Neural cell (in vitro differentiated cells): Measurements from ENCODE around the gene LMNA. TPM values are rescaled to one million over a fixed set of nuclear protein-coding genes. Genes with fewer than 3 reads are reported as not detected.

ENCODE experiments used
- H2AFZ ChIP-seq: fragments of 200-600, 300-800 bp; sonication (generic), shearing (Covaris generic); 2 replicates; pipeline ENCODE4 v1.6.0; 2014; ENCODE audit warnings: low read depth, mild to moderate bottlenecking, antibody characterized with exemption, low read length, moderate library complexity
- H3F3A ChIP-seq: fragments of 200-600 bp; shearing (Covaris generic); 2 replicates; pipeline ENCODE4 v1.6.1; 2016; ENCODE audit warnings: mild to moderate bottlenecking, moderate library complexity, mixed read lengths, antibody characterized with exemption, low read length; ENCODE audit not compliant: insufficient read depth, poor library complexity, severe bottlenecking
- H3K27ac ChIP-seq: fragments of 200-600, 300-800 bp; sonication (generic), shearing (Covaris generic); 2 replicates; pipeline ENCODE4 v1.5.1; 2014; ENCODE audit warnings: mild to moderate bottlenecking, low read length, moderate library complexity
- H3K27me3 ChIP-seq: fragments of 300-800, 200-600 bp; sonication (generic), shearing (Covaris generic); 2 replicates; pipeline ENCODE4 v1.6.0; 2014; ENCODE audit warnings: mild to moderate bottlenecking, low read depth, low read length, moderate library complexity; ENCODE audit not compliant: insufficient read depth
- H3K36me3 ChIP-seq: fragments of 300-800, 200-600 bp; sonication (generic), shearing (Covaris generic); 2 replicates; pipeline ENCODE4 v1.5.1; 2014; ENCODE audit warnings: mild to moderate bottlenecking, antibody characterized with exemption, low read length, moderate library complexity; ENCODE audit not compliant: insufficient read depth
- H3K4me2 ChIP-seq: fragments of 300-800, 200-600 bp; sonication (generic), shearing (Covaris generic); 2 replicates; pipeline ENCODE4 v1.6.0; 2014; ENCODE audit warnings: mild to moderate bottlenecking, low read length
- H3K4me3 ChIP-seq: fragments of 300-800, 200-600 bp; sonication (generic), shearing (Covaris generic); 2 replicates; pipeline ENCODE4 v1.5.1; 2014; ENCODE audit warnings: mild to moderate bottlenecking, low read length, moderate library complexity
- H3K79me2 ChIP-seq: fragments of 200-600 bp; shearing (Covaris generic); replicated peaks from 2 replicates; pipeline ENCODE4 v1.6.0; 2014; ENCODE audit warnings: mild to moderate bottlenecking, low read length, moderate library complexity; ENCODE audit not compliant: insufficient read depth
- H3K9ac ChIP-seq: fragments of 300-800, 200-600 bp; sonication (generic), shearing (Covaris generic); 2 replicates; pipeline ENCODE4 v1.6.1; 2016; ENCODE audit warnings: mild to moderate bottlenecking, low read length, mixed read lengths
- H3K9me2 ChIP-seq: fragments of 200-600 bp; shearing (Covaris generic); 2 replicates; pipeline ENCODE4 v1.6.1; 2016; ENCODE audit warnings: mild to moderate bottlenecking, low read length, mixed read lengths; ENCODE audit not compliant: insufficient read depth
- H3K9me3 ChIP-seq: fragments of 200-600, 300-800 bp; sonication (generic), shearing (Covaris generic); 2 replicates; pipeline ENCODE4 v1.6.1; 2016; ENCODE audit warnings: mild to moderate bottlenecking, mixed run types, low read length, moderate library complexity, mixed read lengths
- H4K20me1 ChIP-seq: fragments of 200-600 bp; shearing (Covaris generic); 2 replicates; pipeline ENCODE4 v1.6.1; 2016; ENCODE audit warnings: mild to moderate bottlenecking, mixed run types; ENCODE audit not compliant: insufficient read depth
- CTCF ChIP-seq: fragments of 450-650 bp; IDR thresholded peaks from 2 replicates; pipeline ENCODE4 v1.5.1; 2014; ENCODE audit warnings: antibody characterized with exemption, mild to moderate bottlenecking, moderate library complexity; ENCODE audit not compliant: poor library complexity, severe bottlenecking
- EP300 ChIP-seq: fragments of 450-650 bp; conservative IDR thresholded peaks from 2 replicates; pipeline ENCODE4 v1.6.1; 2014; ENCODE audit warnings: antibody characterized with exemption, mild to moderate bottlenecking, moderate library complexity; ENCODE audit not compliant: poor library complexity, severe bottlenecking
- EZH2 ChIP-seq: fragments of 200-600, 300-800 bp; shearing (Covaris generic), sonication (generic); IDR thresholded peaks from 2 replicates; pipeline ENCODE4 v1.6.1; 2014; ENCODE audit warnings: antibody characterized with exemption, low read length, borderline replicate concordance, mild to moderate bottlenecking; ENCODE audit not compliant: insufficient read depth, poor library complexity, severe bottlenecking
- MXI1 ChIP-seq: fragments of 450-650 bp; conservative IDR thresholded peaks from 2 replicates; pipeline ENCODE4 v1.6.1; 2014; ENCODE audit warnings: antibody characterized with exemption, mild to moderate bottlenecking; ENCODE audit not compliant: poor library complexity, severe bottlenecking
- POLR2AphosphoS5 ChIP-seq: IDR thresholded peaks from 2 replicates; pipeline ENCODE4 v1.6.1; 2012
- RAD21 ChIP-seq: fragments of 450-650 bp; conservative IDR thresholded peaks from 2 replicates; pipeline ENCODE4 v1.6.1; 2014; ENCODE audit warnings: antibody characterized with exemption, mild to moderate bottlenecking, moderate library complexity
- REST ChIP-seq: IDR thresholded peaks from 2 replicates; pipeline ENCODE4 v1.6.1; 2012; ENCODE audit warnings: borderline replicate concordance
- SMC3 ChIP-seq: fragments of 450-650 bp; conservative IDR thresholded peaks from 2 replicates; pipeline ENCODE4 v1.6.1; 2014; ENCODE audit warnings: antibody characterized with exemption, mild to moderate bottlenecking, moderate library complexity; ENCODE audit not compliant: poor library complexity
- TAF1 ChIP-seq: IDR thresholded peaks from 2 replicates; pipeline ENCODE4 v1.6.1; 2012; ENCODE audit warnings: low read depth
- polyA plus RNA-seq: library from polyadenylated mRNA; depleted of rRNA; stranded (reverse); fragments of >200 nt; gene quantifications from 2 replicates; pipeline ENCODE4 v1.2.3, GENCODE V29; 2014

The LMNA gene
- polyA plus RNA-seq, 1 donor from 2014 or later, result 90.7 TPM

GRCh38 chr1:156149374-156150332 lies 35.1 kb downstream of the LMNA start:
- Histone ChIP-seq H3K27ac (peak overlapping the region; percentile 70), H3K4me3 (peak overlapping the region; percentile 72), H2AFZ (peak overlapping the region; percentile 40), H3K9me3 (no peaks in the 10 kb centered on the region), H3K79me2 (no peaks in the 10 kb centered on the region), H3K27me3 (no peaks in the 10 kb centered on the region), H3K9me2 (no peaks in the 10 kb centered on the region), H3K9ac (peak overlapping the region; percentile 79), H3K36me3 (no peaks in the 10 kb centered on the region), H3F3A (no peaks in the 10 kb centered on the region), H3K4me2 (peak overlapping the region; percentile 99), H4K20me1 (no peaks in the 10 kb centered on the region)
- TF ChIP-seq EP300, result peak; percentile 34
- peak; percentile 75 for TF ChIP-seq POLR2AphosphoS5
- peak; percentile 71 for TF ChIP-seq TAF1
- TF ChIP-seq RAD21, result no peak
- no peak for TF ChIP-seq CTCF
- TF ChIP-seq REST, result peak; percentile 74
- no peak for TF ChIP-seq SMC3
- peak; percentile 26 for TF ChIP-seq MXI1

GRCh38 chr1:156150333-156151011 lies 36.0 kb downstream of the LMNA start:
- Histone ChIP-seq H3K36me3 (no peaks in the 10 kb centered on the region), H3K9me2 (no peaks in the 10 kb centered on the region), H3K27ac (peak overlapping the region; percentile 70), H3K4me2 (peak overlapping the region; percentile 99), H4K20me1 (no peaks in the 10 kb centered on the region), H3K9me3 (no peaks in the 10 kb centered on the region), H3F3A (no peaks in the 10 kb centered on the region), H2AFZ (peak overlapping the region; percentile 40), H3K27me3 (no peaks in the 10 kb centered on the region), H3K4me3 (peak overlapping the region; percentile 72), H3K9ac (peak overlapping the region; percentile 79), H3K79me2 (no peaks in the 10 kb centered on the region)
- TF ChIP-seq EZH2 (no peak), SMC3 (peak; percentile 20), EP300 (no peak), MXI1 (no peak), TAF1 (no peak), REST (peak; percentile 13), RAD21 (no peak), POLR2AphosphoS5 (peak; percentile 5), CTCF (no peak)
